NCI-H526 treated with DMSO at 0.1 percent for 48 hours (cell line): ENCODE data around the gene KIAA1217.

ENCODE experiments used
- DNase-seq: peaks from one replicate; lab custom pipeline; 2025; lab: John Stamatoyannopoulos, UW

The KIAA1217 gene

DNA sequence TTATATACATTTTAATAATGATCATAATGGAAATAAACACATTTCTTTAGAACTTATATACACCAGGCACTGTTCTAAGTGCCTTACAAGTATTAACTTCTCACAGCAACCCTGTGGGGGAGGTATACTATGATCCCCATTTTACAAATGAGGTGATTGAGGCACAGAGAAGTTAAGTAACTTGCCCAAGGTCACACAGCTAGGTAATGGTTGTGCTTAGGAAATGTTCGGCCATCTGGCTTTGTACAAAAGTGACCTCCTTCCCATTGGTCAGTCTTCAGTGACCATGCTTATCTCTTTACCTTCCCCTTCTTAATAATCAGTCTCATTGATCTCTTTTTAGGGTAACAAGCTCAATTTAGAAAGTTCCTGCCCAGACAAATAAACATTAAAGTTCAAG lies 158.8 kb downstream of the KIAA1217 start:
- DNase-seq = no peak

DNA sequence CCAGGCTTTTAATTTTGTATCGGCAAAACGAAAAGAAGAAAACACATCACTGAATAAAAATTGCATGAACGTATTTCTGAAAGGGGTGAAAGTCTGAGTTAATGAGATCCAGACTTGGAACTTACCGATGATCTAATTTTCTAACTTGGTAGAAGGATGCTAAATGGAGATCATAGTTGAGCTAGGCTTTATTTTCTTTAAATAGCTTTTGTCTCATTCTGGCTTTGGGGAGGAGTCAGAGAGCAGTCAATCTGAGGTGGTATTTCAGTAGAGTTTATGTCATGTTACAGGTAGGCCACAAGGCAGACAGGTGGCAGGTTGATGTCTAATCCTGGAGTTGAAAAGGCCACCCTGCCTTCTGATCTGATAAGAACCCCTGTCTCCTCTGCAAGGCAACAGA lies 161.9 kb downstream of the KIAA1217 start:
- DNase-seq = no peak

DNA sequence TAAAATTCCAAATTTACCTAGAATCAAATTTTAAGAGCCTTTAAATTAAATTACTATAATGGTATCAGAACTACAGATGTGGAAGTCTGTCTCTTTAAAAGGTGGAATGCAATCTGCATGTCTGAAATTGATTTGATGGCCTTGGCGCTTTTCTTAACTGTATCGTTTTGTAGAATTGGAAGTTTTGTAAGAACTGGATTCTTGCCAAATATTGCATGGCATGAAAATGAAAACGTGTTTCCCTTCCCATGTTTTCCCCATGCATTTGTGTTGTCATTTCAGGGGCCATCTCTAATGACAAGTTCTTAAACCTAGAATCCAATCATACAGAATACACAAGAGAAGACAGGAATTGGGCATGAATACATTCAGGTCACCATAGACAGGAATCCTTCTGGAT lies 162.5 kb downstream of the KIAA1217 start:
- DNase-seq = no peak

DNA sequence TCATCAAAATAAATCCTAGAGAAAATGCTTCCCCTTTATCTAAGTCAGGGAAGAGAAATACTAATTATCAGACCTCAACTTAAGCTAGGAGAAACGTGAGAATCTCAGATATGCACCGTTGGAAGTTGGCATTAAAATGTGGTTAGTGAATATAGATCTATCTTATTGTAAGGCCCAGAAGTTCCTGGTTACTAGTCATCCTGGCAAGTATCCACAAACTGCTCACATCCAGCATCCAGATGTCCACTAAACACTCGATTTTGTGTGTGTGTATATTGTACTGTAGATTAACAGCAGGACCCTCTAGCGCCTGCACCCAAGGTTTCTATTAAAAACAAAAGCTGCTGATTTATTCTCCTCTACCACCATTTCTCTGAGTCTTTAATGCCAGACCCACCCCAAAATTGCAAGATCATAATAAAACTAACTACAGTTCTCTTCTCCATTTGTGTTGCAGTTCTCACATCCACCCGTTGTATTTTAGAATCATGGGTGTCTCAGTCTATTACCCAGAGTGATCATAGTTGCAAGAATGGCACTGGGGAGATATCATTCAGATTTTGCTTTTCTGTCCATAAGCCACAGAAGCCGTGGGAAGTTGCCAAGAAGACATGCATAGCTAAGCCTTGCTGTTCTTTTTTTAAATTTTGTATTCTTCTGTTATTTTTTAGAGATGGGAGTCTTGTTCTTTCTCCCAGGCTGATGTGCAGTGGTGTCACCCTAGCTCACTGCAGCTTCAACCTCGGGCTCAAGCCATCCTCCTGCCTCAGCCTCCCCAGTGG lies 165.4 kb downstream of the KIAA1217 start:
- peak; percentile 73 for DNase-seq

GRCh38 chr10:24375510-24375909 lies 166.6 kb downstream of the KIAA1217 start:
- no peak for DNase-seq

DNA sequence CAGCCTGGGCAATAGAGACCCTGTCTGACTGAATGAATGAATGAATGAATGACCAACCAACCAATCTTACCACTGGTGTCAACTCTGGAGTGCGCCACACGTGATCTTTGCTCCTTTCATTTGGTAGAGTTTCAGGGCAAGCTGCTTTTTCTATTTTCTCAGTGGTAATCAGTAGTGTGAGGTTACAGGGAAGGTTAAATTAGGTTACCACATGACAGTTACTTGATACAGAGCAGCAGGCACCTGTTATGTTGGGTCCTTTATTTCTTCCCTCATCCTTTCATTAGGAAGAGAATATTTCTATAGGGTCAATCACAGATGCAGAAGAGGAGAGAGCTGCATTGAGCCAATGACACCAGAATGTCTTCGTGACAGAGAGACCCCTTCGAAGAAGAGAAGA lies 167.8 kb downstream of the KIAA1217 start:
- DNase-seq = no peak

- no peak for DNase-seq
Measured at GRCh38 chr10:24378126-24378920, 169.4 kb downstream of the KIAA1217 start.

DNA sequence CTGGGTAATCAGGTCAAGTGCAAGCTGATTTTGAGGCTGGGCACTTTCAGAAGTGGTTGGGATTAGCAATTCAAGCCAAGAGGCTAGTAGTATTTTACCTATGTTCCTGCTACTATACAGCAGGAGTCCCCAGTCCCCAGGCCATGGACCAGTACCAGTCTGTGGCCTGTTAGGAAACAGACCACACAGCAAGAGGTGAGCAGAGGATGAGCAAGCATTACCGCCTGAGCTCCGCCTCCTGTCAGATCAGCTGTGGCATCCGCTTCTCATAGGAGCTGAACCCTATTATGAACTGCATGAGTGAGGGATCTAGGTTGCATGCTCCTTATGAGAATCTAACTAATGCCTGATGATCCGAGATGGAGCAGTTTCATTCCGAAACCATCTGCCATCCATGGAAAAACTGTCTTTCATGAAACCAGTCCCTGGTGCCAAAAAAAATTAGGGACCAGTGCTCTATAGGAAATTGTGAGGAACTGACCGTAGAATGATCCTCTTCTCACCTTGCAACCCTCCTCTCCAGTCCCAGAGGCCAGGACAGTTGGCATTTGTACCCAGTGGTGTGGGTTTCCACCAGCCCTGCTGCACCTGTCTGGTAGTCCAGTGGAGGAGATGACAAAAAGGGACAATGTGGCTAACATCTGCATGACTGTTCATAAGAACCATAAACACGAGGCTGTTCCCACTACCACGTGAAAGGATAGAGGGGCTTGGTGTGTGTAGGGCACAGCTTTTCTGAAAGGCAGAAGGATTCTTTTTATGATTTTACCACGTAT lies 172.5 kb downstream of the KIAA1217 start:
- DNase-seq = no peak

GRCh38 chr10:24382045-24382444 lies 173.1 kb downstream of the KIAA1217 start:
- DNase-seq = peak; percentile 67

DNA sequence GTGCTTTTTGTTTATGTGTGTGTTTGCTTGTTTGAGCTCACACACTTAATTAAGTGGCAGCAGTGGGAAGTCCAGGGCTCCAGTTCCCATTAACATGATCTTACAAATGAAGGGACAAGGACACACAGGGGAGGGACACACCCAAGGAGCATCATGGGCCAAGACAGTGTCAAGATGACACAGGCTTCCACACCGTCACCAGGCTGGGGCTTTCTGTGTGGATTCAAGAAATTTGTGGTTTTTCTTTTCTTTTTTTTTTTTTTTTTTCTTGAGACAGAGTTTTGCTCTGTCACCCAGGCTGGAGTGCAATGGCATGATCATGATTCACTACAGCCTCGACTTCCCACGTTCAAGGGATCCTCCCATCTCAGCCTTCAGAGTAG lies 173.6 kb downstream of the KIAA1217 start:
- no peak for DNase-seq

GRCh38 chr10:24382979-24383663 lies 174.2 kb downstream of the KIAA1217 start:
- DNase-seq = peak; percentile 49

GRCh38 chr10:24383681-24384106 lies 174.8 kb downstream of the KIAA1217 start:
- peak; percentile 76 for DNase-seq

GRCh38 chr10:24384954-24385353 lies 176.0 kb downstream of the KIAA1217 start:
- no peak for DNase-seq

DNA sequence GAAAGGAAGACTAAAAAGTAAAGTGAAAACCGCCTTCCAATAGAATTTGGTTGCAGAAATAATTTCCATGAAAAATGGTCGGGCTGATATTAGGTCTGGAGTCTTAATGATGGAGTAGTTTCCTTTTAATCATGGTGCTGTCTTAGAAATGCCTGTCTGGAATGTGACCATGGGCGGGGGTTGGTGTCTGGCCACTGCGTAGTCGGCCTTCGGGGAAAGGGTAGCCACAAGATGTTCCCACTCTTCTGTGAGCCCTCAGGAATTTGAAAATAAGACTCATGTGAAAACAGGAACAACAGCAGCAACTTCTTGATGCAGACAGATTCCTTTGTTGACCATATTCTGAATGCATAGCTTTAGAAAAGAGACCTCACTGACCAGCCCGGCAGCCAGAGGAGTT lies 176.8 kb downstream of the KIAA1217 start:
- no peak for DNase-seq

DNA sequence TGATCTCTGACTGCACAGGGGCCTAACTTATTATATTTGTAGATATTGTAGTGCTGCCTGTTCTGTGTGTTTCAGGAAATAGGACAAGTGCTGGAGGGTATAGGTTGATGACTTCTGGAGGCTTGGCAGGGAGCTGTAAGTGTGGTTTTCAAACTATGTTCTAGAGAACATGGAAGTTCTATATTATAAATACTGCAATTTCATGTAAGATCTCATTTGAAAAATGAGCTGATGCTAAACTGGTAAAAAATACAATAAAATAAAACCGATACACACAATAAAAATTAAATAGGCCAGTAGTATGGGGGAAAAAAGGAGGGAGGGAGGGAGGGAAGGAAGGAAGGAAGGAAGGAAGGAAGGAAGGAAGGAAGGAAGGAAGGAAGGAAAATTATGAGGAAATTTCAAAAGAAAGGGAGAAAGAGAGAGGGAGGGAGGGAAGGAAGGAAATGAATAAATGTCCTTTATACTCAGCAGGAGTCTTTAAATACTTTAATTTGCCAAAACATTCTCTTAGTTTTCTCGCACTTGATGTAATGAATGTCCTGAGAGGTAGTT lies 181.3 kb downstream of the KIAA1217 start:
- no peak for DNase-seq

GRCh38 chr10:24390746-24391145 lies 181.8 kb downstream of the KIAA1217 start:
- no peak for DNase-seq

- no peak for DNase-seq
Measured at GRCh38 chr10:24393201-24393600, 184.3 kb downstream of the KIAA1217 start.

DNA sequence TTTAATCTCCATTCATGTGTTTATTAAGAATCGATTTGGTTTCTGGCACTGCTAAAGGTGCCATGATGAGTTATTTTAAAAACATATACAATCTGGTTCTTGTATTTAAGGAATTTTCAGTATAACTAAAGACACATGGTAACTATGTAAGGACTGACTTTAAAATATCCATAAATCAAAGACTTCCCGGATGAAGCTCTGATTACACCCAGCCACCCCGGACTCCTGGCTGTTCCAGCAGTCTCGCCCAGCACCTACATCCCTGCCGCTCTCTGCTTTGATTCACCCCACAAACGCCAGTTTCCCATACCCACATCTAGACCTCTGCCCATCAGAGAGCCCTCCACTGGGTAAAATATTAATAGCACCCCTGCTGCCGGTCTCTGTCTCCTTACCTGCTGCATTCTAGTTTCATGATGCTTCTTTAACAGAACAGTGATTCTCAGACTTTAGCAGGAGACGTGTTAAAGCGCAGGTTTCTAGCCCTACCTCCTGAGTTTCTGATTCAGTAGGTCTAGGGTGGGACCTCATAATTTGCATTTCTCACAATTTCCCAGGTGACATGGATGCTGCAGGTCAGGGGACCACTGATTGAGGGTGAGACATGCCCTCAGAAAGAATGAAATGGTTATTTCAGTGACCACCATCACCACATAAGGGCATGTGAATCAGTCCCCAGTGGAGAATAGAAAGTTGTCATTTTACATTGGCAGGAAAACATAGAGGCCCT lies 185.7 kb downstream of the KIAA1217 start:
- no peak for DNase-seq

DNA sequence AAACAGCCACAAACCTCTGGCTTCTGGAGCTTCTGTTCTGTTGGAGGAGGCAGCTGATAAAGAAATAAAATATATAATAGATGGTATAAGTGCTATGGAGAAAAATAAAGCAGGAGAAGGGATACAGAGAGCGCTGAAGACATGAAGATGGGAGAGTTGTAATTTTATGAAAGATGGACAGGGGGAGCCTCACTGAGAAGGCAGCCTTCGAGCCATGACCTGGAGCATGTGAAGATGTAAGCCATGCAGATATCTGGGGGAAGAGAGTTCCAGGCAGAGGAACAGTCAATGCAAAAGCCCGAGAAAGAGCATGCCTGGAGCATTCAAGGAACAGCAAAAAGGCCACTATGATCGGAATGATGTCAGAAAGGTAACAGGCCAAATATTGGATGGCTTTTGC lies 187.5 kb downstream of the KIAA1217 start:
- DNase-seq = no peak

GRCh38 chr10:24397662-24398061 lies 188.7 kb downstream of the KIAA1217 start:
- DNase-seq = no peak

- no peak for DNase-seq
Measured at GRCh38 chr10:24404567-24404966, 195.6 kb downstream of the KIAA1217 start.
